Measurements from ENCODE around the gene CHIT1.

- TF ChIP-seq CTCF (IDR thresholded peaks at IDR 0.05) (no peak), POLR2A (IDR thresholded peaks at IDR 0.05) (no peak)
These were observed 47.7 kb downstream of the CHIT1 start for GRCh38 chr1:203181586-203182386.
